ENCODE data around the gene SEC14L1. TPM values are rescaled to one million over a fixed set of nuclear protein-coding genes. Genes with fewer than 3 reads are reported as not detected.

Gene SEC14L1
- total and polyA plus RNA-seq, 2 of the 8 experiments (the other 6 are each of a cell fraction or from before 2014, with no cell fraction given) = 27.2 to 74.4 TPM

DNA sequence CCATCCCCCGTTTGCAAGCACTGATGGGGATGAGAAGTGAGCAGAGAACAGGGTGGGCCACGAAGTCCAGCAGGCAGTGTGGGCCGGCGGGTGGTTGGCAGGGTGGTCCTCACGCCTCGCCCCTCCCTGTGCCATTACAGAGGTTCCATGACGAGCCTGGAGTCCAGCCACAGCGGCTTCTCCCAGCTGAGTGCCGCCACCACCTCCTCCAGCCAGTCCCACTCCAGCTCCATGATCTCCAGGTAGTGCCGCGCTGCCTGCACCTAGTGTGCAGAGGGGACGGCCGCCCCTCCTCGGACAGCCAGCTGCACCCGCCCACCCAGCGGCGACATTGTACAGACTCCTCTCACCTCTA, 73.0 kb downstream of the SEC14L1 start:
- H3K23me2 ChIP-seq (ENCODE audit: low read depth, low read length) = peaks cover 4% of the 10 kb centered on the region; the same call in 1 of the 2 replicates
- H2BK15ac ChIP-seq (ENCODE audit: low read length) = no peak overlapping the region
- no peak overlapping the region for H2BK12ac ChIP-seq (ENCODE audit: low read depth, low read length)
- H3K79me1 ChIP-seq (ENCODE audit: low read depth, low read length) = no peaks in the 10 kb centered on the region
- H2AK5ac ChIP-seq (ENCODE audit: low read depth, low read length) = no peak overlapping the region
- H3K18ac ChIP-seq (ENCODE audit: extremely low read depth, low read length) = no peak overlapping the region
- no peak overlapping the region for H3K4me2 ChIP-seq (ENCODE audit: insufficient read depth in 1 of 2, low read depth in 2 of 2, low read length in 2 of 2)
- 94% methylated on average over 17 of the region's 17 CpGs; no CpG with 5 or more reads in 1 of the 2 experiments for WGBS, 2 experiments (ENCODE audit: extremely low coverage in 1 of 2, insufficient coverage in 1 of 2, insufficient read length in 1 of 2, insufficient replicate concordance in 2 of 2, low coverage in 1 of 2, low lambda C conversion rate in 2 of 2, missing lambda C conversion rate in 1 of 2)
- H4K5ac ChIP-seq (ENCODE audit: insufficient read length, low read depth, low read length) = no peak overlapping the region
- H3K4me3 ChIP-seq (ENCODE audit: extremely low read depth in 1 of 4, insufficient read depth in 2 of 4, low read depth in 3 of 4, low read length in 4 of 4) = no peak overlapping the region
- H3K9me3 ChIP-seq (ENCODE audit: insufficient read depth in 2 of 2, low read depth in 1 of 2, low read length in 1 of 2) = no peaks in the 10 kb centered on the region
- H2BK5ac ChIP-seq (ENCODE audit: low read depth, low read length) = no peak overlapping the region; the same call in 1 of the 2 replicates
- H2AFZ ChIP-seq (ENCODE audit: low read length) = no peak overlapping the region
- no peak overlapping the region for H3K56ac ChIP-seq (replicated peaks; ENCODE audit: insufficient read length, low read depth, low read length)
- no peak overlapping the region for H3K14ac ChIP-seq (ENCODE audit: insufficient read length)
- H3K27me3 ChIP-seq (replicated peaks in 1 of 4; ENCODE audit: control insufficient read depth in 3 of 4, extremely low read depth in 1 of 4, insufficient read depth in 3 of 4, low read length in 3 of 4) = no peaks in the 10 kb centered on the region
- H3K4me1 ChIP-seq (replicated peaks in 1 of 4; ENCODE audit: control insufficient read depth in 3 of 4, insufficient read depth in 4 of 4, low read length in 3 of 4) = no peaks in the 10 kb centered on the region; a peak in 1 of 7 replicates
- H3K23ac ChIP-seq (ENCODE audit: insufficient read length) = no peak overlapping the region
- H3K4ac ChIP-seq (replicated peaks; ENCODE audit: insufficient read length, low read depth, low read length) = no peak overlapping the region
- H4K8ac ChIP-seq (ENCODE audit: extremely low read depth, insufficient read depth, low read length) = no peak overlapping the region
- H2BK20ac ChIP-seq (ENCODE audit: low read length) = no peak overlapping the region
- FAIRE-seq = no peak
- H3K79me2 ChIP-seq (ENCODE audit: control insufficient read depth in 1 of 2, insufficient read depth in 2 of 2, low read length in 2 of 2) = no peaks in the 10 kb centered on the region
- peaks cover 13 to 43% (median 34%) of the 10 kb centered on the region in 4 experiments for H3K36me3 ChIP-seq (ENCODE audit: control insufficient read depth in 2 of 4, insufficient read depth in 4 of 4, low read length in 3 of 4)
- POLR2A ChIA-PET (ENCODE audit: partially characterized antibody) = interaction anchor here (0.9 to 1.4 kb wide), 2 partner anchors 32 to 114 kb away, joined by 3 to 10 read pairs; no protein-coding TSS in a partner anchor
- no peak for DNase-seq (ENCODE audit: low read depth in 1 of 2, low spot score in 2 of 2)
- H2BK120ac ChIP-seq (replicated peaks; ENCODE audit: low read depth, low read length) = no peak overlapping the region
- CTCF ChIA-PET (ENCODE audit: partially characterized antibody) = interaction anchor here (0.9 to 5.7 kb wide), 20 partner anchors 10 to 203 kb away, joined by 3 to 31 read pairs (median 4); no protein-coding TSS in a partner anchor
- H4K20me1 ChIP-seq (replicated peaks in 1 of 2; ENCODE audit: control insufficient read depth in 1 of 2, insufficient read depth in 2 of 2, low read length in 2 of 2) = peaks cover 0 to 10% of the 10 kb centered on the region in 2 experiments
- no peak overlapping the region for H3K9ac ChIP-seq (replicated peaks in 1 of 4; ENCODE audit: extremely low read depth in 1 of 4, low read depth in 3 of 4, low read length in 3 of 4)
- H4K91ac ChIP-seq (replicated peaks; ENCODE audit: insufficient read length, low read length) = no peak overlapping the region
- H3K27ac ChIP-seq (ENCODE audit: low read depth, low read length) = no peak overlapping the region
- TF ChIP-seq SRF (IDR thresholded peaks at IDR 0.05; ENCODE audit: low read depth, low read length) = no peak
